CD4-positive, alpha-beta T cell treated with Interleukin-2 at 100 ng/mL for 4 hours (primary cell): ENCODE results near the gene PEMT.

Experiments used
- DNase-seq: peaks from one replicate; pipeline ENCODE4 v3.0.0-alpha.2; 2020; ENCODE audit warnings: low spot score

Gene PEMT

GRCh38 chr17:17570798-17571716, 20.5 kb downstream of the PEMT start:
- no peak for DNase-seq

GRCh38 chr17:17570140-17570797, 21.2 kb downstream of the PEMT start:
- no peak for DNase-seq

- DNase-seq: no peak
Observed at GRCh38 chr17:17569691-17570090, 21.8 kb downstream of the PEMT start.

- DNase-seq: peak; percentile 32
Observed at GRCh38 chr17:17568772-17569195, 22.7 kb downstream of the PEMT start.

GRCh38 chr17:17567631-17568030, 23.9 kb downstream of the PEMT start:
- no peak for DNase-seq

GRCh38 chr17:17566896-17567513, 24.5 kb downstream of the PEMT start:
- DNase-seq: no peak

GRCh38 chr17:17565471-17566339, 25.8 kb downstream of the PEMT start:
- no peak for DNase-seq

- DNase-seq: no peak
Observed at GRCh38 chr17:17564896-17565295, 26.6 kb downstream of the PEMT start.

- no peak for DNase-seq
Observed at GRCh38 chr17:17564323-17564722, 27.2 kb downstream of the PEMT start.

GRCh38 chr17:17563530-17563929, 28.0 kb downstream of the PEMT start:
- DNase-seq: no peak

- DNase-seq: no peak
Observed at GRCh38 chr17:17562146-17562511, 29.4 kb downstream of the PEMT start.

GRCh38 chr17:17561408-17562145, 29.9 kb downstream of the PEMT start:
- no peak for DNase-seq

- no peak for DNase-seq
Observed at GRCh38 chr17:17560975-17561374, 30.5 kb downstream of the PEMT start.

GRCh38 chr17:17560167-17560566, 31.3 kb downstream of the PEMT start:
- DNase-seq: no peak

- DNase-seq: no peak
Observed at GRCh38 chr17:17559164-17559563, 32.3 kb downstream of the PEMT start.

GRCh38 chr17:17558431-17558830, 33.1 kb downstream of the PEMT start:
- no peak for DNase-seq

- no peak for DNase-seq
Observed at GRCh38 chr17:17557796-17558195, 33.7 kb downstream of the PEMT start.

- no peak for DNase-seq
Observed at GRCh38 chr17:17556671-17557070, 34.8 kb downstream of the PEMT start.

GRCh38 chr17:17555906-17556305, 35.6 kb downstream of the PEMT start:
- no peak for DNase-seq

- DNase-seq: no peak
Observed at GRCh38 chr17:17555151-17555550, 36.4 kb downstream of the PEMT start.

- no peak for DNase-seq
Observed at GRCh38 chr17:17554266-17554665, 37.2 kb downstream of the PEMT start.
